ENCODE measurements around the gene ENO4. TPM values are rescaled to one million over a fixed set of nuclear protein-coding genes. Genes with fewer than 3 reads are reported as not detected.
A peak's percentile ranks its signal among the peaks of the same experiment; 100 is the strongest.

Gene ENO4
- total RNA-seq, 1 experiment from 2014 or later, result 0.42 TPM

DNA sequence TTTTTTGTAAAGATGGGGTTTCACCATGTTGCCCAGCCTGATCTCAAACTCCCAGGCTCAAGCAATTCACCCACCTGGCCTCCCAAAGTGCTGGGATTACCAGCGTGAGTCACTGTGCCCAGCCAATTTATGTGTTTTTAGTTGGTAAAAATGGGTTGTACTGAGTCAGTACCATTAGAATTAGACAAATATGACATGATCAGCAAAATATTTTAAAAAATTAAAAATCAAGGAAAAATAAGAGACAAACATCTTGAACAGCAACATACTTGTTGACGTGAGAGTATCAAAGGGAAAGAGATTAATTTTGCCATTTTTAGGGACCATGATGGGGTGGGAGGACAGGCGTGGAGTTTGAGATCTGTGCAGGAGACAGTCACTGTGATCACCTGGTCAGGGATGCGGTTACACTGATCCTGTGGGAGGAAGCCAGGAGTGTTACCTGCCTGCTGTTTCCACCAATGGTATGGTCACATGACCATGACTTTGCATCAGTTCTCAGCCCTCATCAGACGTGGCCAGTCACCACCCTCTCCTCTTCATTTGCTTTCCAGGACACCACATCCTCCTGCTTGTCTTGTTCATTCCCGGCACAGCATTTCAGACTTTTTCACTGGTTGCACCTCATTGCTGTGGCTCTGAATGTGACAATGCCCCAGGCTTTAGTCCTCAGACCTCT lies 29.2 kb upstream of the ENO4 start:
- H3K36me3 Mint-ChIP-seq, result no peaks in the 10 kb centered on the region; the same call in 1 of the 2 replicates
- POLR2A ChIA-PET, result no interaction called here
- no peak overlapping the region for H3K4me3 Mint-ChIP-seq
- H3K27me3 Mint-ChIP-seq (ENCODE audit: low read depth), result peaks cover 5% of the 10 kb centered on the region
- no peak overlapping the region for H3K27ac Mint-ChIP-seq
- ATAC-seq, result no peak
- CTCF ChIA-PET, result no interaction called here
- H3K9me3 Mint-ChIP-seq, result peaks cover 18% of the 10 kb centered on the region
- TF ChIP-seq ESRRA (CRISPR knock-in tag; IDR thresholded peaks at IDR 0.05; ENCODE audit: borderline replicate concordance), result no peak
- TF ChIP-seq USF2 (CRISPR knock-in tag; IDR thresholded peaks at IDR 0.05), result peak; percentile 55
- H3K4me1 Mint-ChIP-seq, result peaks cover 8% of the 10 kb centered on the region
- no peak for DNase-seq (ENCODE audit: low spot score)

GRCh38 chr10:116825901-116826300 lies 23.4 kb upstream of the ENO4 start:
- ATAC-seq, result no peak
- POLR2A ChIA-PET, result interaction anchor here (1.1 kb wide), 1 partner anchor 23 kb away, joined by 3 read pairs; the partner anchor contains the start of gene ENO4

GRCh38 chr10:116826803-116827202 lies 22.5 kb upstream of the ENO4 start:
- H3K4me3 Mint-ChIP-seq, result no peak overlapping the region
- H3K36me3 Mint-ChIP-seq, result no peaks in the 10 kb centered on the region
- peak; percentile 24 for ATAC-seq
- peaks cover 23% of the 10 kb centered on the region for H3K4me1 Mint-ChIP-seq
- ChIA-PET POLR2A (interaction anchor here (1.1 kb wide), 1 partner anchor 22 kb away, joined by 3 read pairs; the partner anchor contains the start of gene ENO4), CTCF (interaction anchor here (0.7 to 2.1 kb wide), 16 partner anchors 9 to 348 kb away, joined by 3 to 12 read pairs (median 4); partner anchors contain the start of gene SHTN1)
- TF ChIP-seq PRRX2 (CRISPR knock-in tag; IDR thresholded peaks at IDR 0.05) (no peak), USF2 (CRISPR knock-in tag; IDR thresholded peaks at IDR 0.05) (no peak), STAT6 (CRISPR knock-in tag; conservative IDR thresholded peaks at IDR 0.05; ENCODE audit: low read depth) (no peak), GRHL2 (CRISPR knock-in tag; IDR thresholded peaks at IDR 0.05; ENCODE audit: insufficient replicate concordance, severe bottlenecking) (no peak), FOXP1 (CRISPR knock-in tag; IDR thresholded peaks at IDR 0.05; ENCODE audit: borderline replicate concordance) (no peak)
- TF ChIP-seq, protein P1, sequence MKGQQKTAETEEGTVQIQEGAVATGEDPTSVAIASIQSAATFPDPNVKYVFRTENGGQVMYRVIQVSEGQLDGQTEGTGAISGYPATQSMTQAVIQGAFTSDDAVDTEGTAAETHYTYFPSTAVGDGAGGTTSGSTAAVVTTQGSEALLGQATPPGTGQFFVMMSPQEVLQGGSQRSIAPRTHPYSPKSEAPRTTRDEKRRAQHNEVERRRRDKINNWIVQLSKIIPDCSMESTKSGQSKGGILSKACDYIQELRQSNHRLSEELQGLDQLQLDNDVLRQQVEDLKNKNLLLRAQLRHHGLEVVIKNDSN (CRISPR knock-in tag; IDR thresholded peaks at IDR 0.05), result no peak
- no peaks in the 10 kb centered on the region; the same call in 1 of the 2 replicates for H3K27me3 Mint-ChIP-seq (ENCODE audit: low read depth)
- H3K9me3 Mint-ChIP-seq, result no peaks in the 10 kb centered on the region
- H3K27ac Mint-ChIP-seq, result no peak overlapping the region
- DNase-seq (ENCODE audit: low spot score), result no peak

More at GRCh38 chr10:116825901-116826300, 23.4 kb upstream of the ENO4 start:
- CTCF ChIA-PET, result interaction anchor here (1.5 to 2.1 kb wide), 2 partner anchors 16 to 341 kb away, joined by 4 to 8 read pairs; no protein-coding TSS in a partner anchor
- Mint-ChIP-seq H3K36me3 (no peaks in the 10 kb centered on the region; the same call in 1 of the 2 replicates), H3K4me1 (peaks cover 23% of the 10 kb centered on the region), H3K9me3 (peaks cover 7% of the 10 kb centered on the region), H3K27me3 (ENCODE audit: low read depth) (peaks cover 5% of the 10 kb centered on the region; the same call in 1 of the 2 replicates), H3K27ac (peak overlapping the region; percentile 32; the same call in 1 of the 2 replicates), H3K4me3 (no peak overlapping the region)
- no peak for TF ChIP-seq SOX15 (CRISPR knock-in tag; IDR thresholded peaks at IDR 0.05)
- no peak for DNase-seq (ENCODE audit: low spot score)

GRCh38 chr10:116827214-116827671 lies 22.1 kb upstream of the ENO4 start:
- Mint-ChIP-seq H3K9me3 (no peaks in the 10 kb centered on the region), H3K27ac (no peak overlapping the region), H3K36me3 (no peaks in the 10 kb centered on the region), H3K4me3 (no peak overlapping the region), H3K27me3 (ENCODE audit: low read depth) (no peaks in the 10 kb centered on the region; the same call in 1 of the 2 replicates), H3K4me1 (peaks cover 23% of the 10 kb centered on the region)
- ATAC-seq (peak; percentile 78), DNase-seq (ENCODE audit: low spot score) (no peak)
- ChIA-PET CTCF (interaction anchor here (0.7 to 2.1 kb wide), 18 partner anchors 8 to 348 kb away, joined by 3 to 12 read pairs (median 4); partner anchors contain the start of gene SHTN1), POLR2A (interaction anchor here (1.1 kb wide), 1 partner anchor 22 kb away, joined by 3 read pairs; the partner anchor contains the start of gene ENO4)
- TF ChIP-seq OVOL2 (CRISPR knock-in tag; IDR thresholded peaks at IDR 0.05; ENCODE audit: borderline replicate concordance), result no peak
- no peak for TF ChIP-seq ZNF416 (CRISPR knock-in tag; IDR thresholded peaks at IDR 0.05)
- TF ChIP-seq CREB1 (CRISPR knock-in tag; IDR thresholded peaks at IDR 0.05), result no peak
- no peak for TF ChIP-seq E2F5 (CRISPR knock-in tag; IDR thresholded peaks at IDR 0.05)
- no peak for TF ChIP-seq GRHL2 (CRISPR knock-in tag; IDR thresholded peaks at IDR 0.05; ENCODE audit: insufficient replicate concordance, severe bottlenecking)
- TF ChIP-seq GTF2I (CRISPR knock-in tag; conservative IDR thresholded peaks at IDR 0.05), result no peak
- TF ChIP-seq NR1H2 (CRISPR knock-in tag; IDR thresholded peaks at IDR 0.05), result no peak
- no peak for TF ChIP-seq FOXK1 (CRISPR knock-in tag; IDR thresholded peaks at IDR 0.05)
- TF ChIP-seq ZNF423 (CRISPR knock-in tag; IDR thresholded peaks at IDR 0.05), result no peak
- no peak for TF ChIP-seq FOXJ3 (CRISPR knock-in tag; IDR thresholded peaks at IDR 0.05; ENCODE audit: borderline replicate concordance)
- no peak for TF ChIP-seq PREB (CRISPR knock-in tag; IDR thresholded peaks at IDR 0.05; ENCODE audit: borderline replicate concordance)

All from WTC11 (cell line).